K562 (cell line): ENCODE data around the gene RNF187. TPM values are rescaled to one million over a fixed set of nuclear protein-coding genes. Genes with fewer than 3 reads are reported as not detected.

ENCODE experiments used
- ATF6 ChIP-seq: sonication (generic); formaldehyde crosslinking; IDR thresholded peaks from 2 replicates; pipeline ENCODE4 v1.4.0; 2020; ENCODE audit warnings: mild to moderate bottlenecking, missing genetic modification reagents
- BRF1 ChIP-seq: IDR thresholded peaks from 3 replicates; pipeline ENCODE4 v1.6.1; 2011; ENCODE audit warnings: borderline replicate concordance, mild to moderate bottlenecking; ENCODE audit not compliant: insufficient read length; ENCODE audit errors: extremely low read depth
- DIDO1 ChIP-seq: fragments of 450-650 bp; IDR thresholded peaks from 2 replicates; pipeline ENCODE4 v1.6.1; 2016; ENCODE audit warnings: low read depth, missing biosample characterization, missing genetic modification characterization
- FOS ChIP-seq: IDR thresholded peaks from 3 replicates; pipeline ENCODE4 v1.6.1; 2011; ENCODE audit not compliant: insufficient read length; ENCODE audit errors: extremely low read depth
- HINFP ChIP-seq: fragments of 450-650 bp; conservative IDR thresholded peaks from 2 replicates; pipeline ENCODE4 v1.6.1; 2016; ENCODE audit warnings: missing genetic modification characterization, low read depth, mild to moderate bottlenecking, control low read depth, missing compliant biosample characterization
- HLTF ChIP-seq: fragments of 450-650 bp; IDR thresholded peaks from 2 replicates; pipeline ENCODE4 v1.6.1; 2016
- HMGN3 ChIP-seq: IDR thresholded peaks from 2 replicates; pipeline ENCODE4 v1.6.1; 2011; ENCODE audit warnings: borderline replicate concordance, low read depth, mild to moderate bottlenecking, mixed read lengths, low read length; ENCODE audit not compliant: insufficient read length; ENCODE audit errors: extremely low read depth
- LEF1 ChIP-seq: fragments of 450-650 bp; IDR thresholded peaks from 2 replicates; pipeline ENCODE4 v1.6.1; 2016; ENCODE audit warnings: mild to moderate bottlenecking
- NCOA2 ChIP-seq, 2 experiments: fragments of 450-650 bp; IDR thresholded peaks; 2 replicates each; pipeline ENCODE4 v1.6.1; 2018; ENCODE audit warnings: mild to moderate bottlenecking in 2 of 2, moderate library complexity in 1 of 2; ENCODE audit not compliant: partially characterized antibody in 2 of 2
- POLR2AphosphoS5 ChIP-seq: IDR thresholded peaks from 2 replicates; pipeline ENCODE4 v1.6.1; 2011; ENCODE audit warnings: mild to moderate bottlenecking, low read depth, low read length, moderate library complexity; ENCODE audit not compliant: control insufficient read depth, insufficient read depth
- PPARD ChIP-seq: fragments of 250-450 bp; sonication (Bioruptor Pico); IDR thresholded peaks from 2 replicates; pipeline ENCODE4 v1.8.0; 2022; ENCODE audit warnings: inconsistent platforms, mild to moderate bottlenecking, moderate library complexity
- RBBP5 ChIP-seq: fragments of 200-600 bp; sonication (generic); IDR thresholded peaks from 2 replicates; pipeline ENCODE4 v1.6.1; 2012; ENCODE audit warnings: borderline replicate concordance, mild to moderate bottlenecking, low read length, control low read depth, inconsistent platforms; ENCODE audit not compliant: insufficient read depth, poor library complexity, severe bottlenecking
- SMARCB1 ChIP-seq: IDR thresholded peaks from 2 replicates; pipeline ENCODE4 v1.6.1; 2011; ENCODE audit warnings: improper control_type of control experiment, low read depth; ENCODE audit not compliant: insufficient read length
- SP1 ChIP-seq: sonication (generic); formaldehyde crosslinking; IDR thresholded peaks from 2 replicates; pipeline ENCODE4 v1.8.1; 2022; ENCODE audit warnings: mild to moderate bottlenecking, missing genetic modification reagents
- THRAP3 ChIP-seq: fragments of 450-650 bp; IDR thresholded peaks from 2 replicates; pipeline ENCODE4 v1.6.1; 2016; ENCODE audit warnings: mild to moderate bottlenecking, inconsistent platforms, borderline replicate concordance
- XRCC5 ChIP-seq: fragments of 200-400 bp; formaldehyde crosslinking; IDR thresholded peaks from 2 replicates; pipeline ENCODE4 v1.6.1; 2017; ENCODE audit warnings: low read depth, mild to moderate bottlenecking, low read length
- YBX1 ChIP-seq: fragments of 450-650 bp; IDR thresholded peaks from 2 replicates; pipeline ENCODE4 v1.7.1; 2016; ENCODE audit warnings: mild to moderate bottlenecking
- ZNF24 ChIP-seq: fragments of 450-650 bp; IDR thresholded peaks from 2 replicates; pipeline ENCODE4 v1.6.1; 2016
- ZNF436 ChIP-seq: fragments of 250-450, 450-650 bp; sonication (Bioruptor Pico); formaldehyde crosslinking; IDR thresholded peaks from 2 replicates; pipeline ENCODE4 v1.7.0; 2020; ENCODE audit warnings: mild to moderate bottlenecking
- ZNF586 ChIP-seq: fragments of 450-650 bp; formaldehyde crosslinking; conservative IDR thresholded peaks from 2 replicates; pipeline ENCODE4 v1.4.0; 2020; ENCODE audit warnings: mild to moderate bottlenecking, moderate library complexity
- ZNF696 ChIP-seq: fragments of 250-450 bp; sonication (Bioruptor Pico); conservative IDR thresholded peaks from 2 replicates; pipeline ENCODE4 v1.4.0; 2020; ENCODE audit warnings: mild to moderate bottlenecking, moderate library complexity
- polyA plus RNA-seq, 8 experiments: library from polyadenylated mRNA; depleted of rRNA in 4 of 8; stranded (reverse) in 5 of 8; unstranded in 3 of 8; fragments of >200 nt; fragmentation: Nextera tagmentation in 2 of 8; fragmentation: Illumina TruSeq in 1 of 8; extraction: Ambion mirVana in 2 of 8; extraction: Trizol in 1 of 8; gene quantifications; 2 replicates each; pipeline versions ENCODE4 v1.2.1 to v1.2.3, GENCODE V29; 2011 to 2014; ENCODE audit warnings: inconsistent platforms in 1 of 8, missing spikeins in 1 of 8
- total RNA-seq, 7 experiments: library from RNA; depleted of rRNA in 6 of 7; stranded (reverse); fragments of >200 nt in 6 of 7; fragmentation: Illumina TruSeq in 2 of 7; extraction: Trizol in 2 of 7; gene quantifications; 2 replicates each; pipeline versions ENCODE4 v1.2.1 to v1.2.3, GENCODE V29; 2011 to 2021; ENCODE audit warnings: low replicate concordance in 1 of 7
- TF ChIP-seq, protein P1 (sequence below): fragments of 450-650 bp; IDR thresholded peaks from 2 replicates; pipeline ENCODE4 v1.6.1; 2016
- TF ChIP-seq, protein P2 (sequence below): sonication (generic); formaldehyde crosslinking; IDR thresholded peaks from 2 replicates; pipeline ENCODE4 v1.8.0; 2022; ENCODE audit warnings: mild to moderate bottlenecking, missing genetic modification reagents, borderline replicate concordance

The RNF187 gene
- total and polyA plus RNA-seq, 9 of the 15 experiments (the other 6 are each of a cell fraction or from before 2014, with no cell fraction given), result 2.3 to 119 (median 41.9) TPM

DNA sequence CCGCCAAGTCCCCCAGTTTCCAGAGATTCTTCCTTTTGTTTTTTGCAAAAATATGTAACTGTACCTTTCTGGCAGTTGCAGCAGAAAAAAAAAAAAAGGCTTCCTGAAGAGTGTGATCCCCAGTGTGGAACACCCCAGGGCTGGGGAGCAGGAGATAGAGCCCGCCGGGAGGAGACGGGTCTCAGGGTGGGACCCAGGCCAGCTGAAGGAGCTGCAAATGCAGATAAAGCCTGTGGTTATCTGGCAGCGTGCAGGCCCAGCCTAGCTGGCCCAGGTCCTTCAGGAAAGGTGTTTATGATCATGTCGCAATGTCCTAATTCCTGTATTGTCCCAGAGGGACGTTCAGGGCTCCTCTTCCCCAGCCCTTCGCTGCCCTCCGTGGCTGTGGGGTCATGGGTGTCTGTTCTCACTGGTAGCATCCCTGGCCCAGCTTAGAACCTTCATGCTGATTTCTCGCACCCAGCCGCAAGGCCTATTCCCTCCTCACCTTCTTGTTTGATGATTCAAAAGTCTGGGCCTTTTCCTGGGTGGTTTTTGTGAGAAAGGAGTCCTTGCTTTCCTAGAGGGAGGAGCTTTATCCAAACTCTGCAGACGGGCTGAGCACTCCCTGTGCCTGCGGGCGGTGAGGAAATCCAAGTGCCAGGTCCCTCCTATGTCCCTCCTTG lies 26.2 kb downstream of the RNF187 start (continued):
- TF ChIP-seq SP1 (CRISPR knock-in tag) (peak; percentile 61; the same call in 1 of the 2 replicates), BRF1 (no peak), NCOA2 (IDR thresholded peaks at IDR 0.05; ENCODE audit: partially characterized antibody in 2 of 2) (no peak), DIDO1 (tag) (no peak), ZNF586 (CRISPR knock-in tag) (no peak), ZNF436 (CRISPR knock-in tag) (no peak), YBX1 (no peak), HLTF (peak; percentile 97), LEF1 (peak; percentile 96), ZNF696 (CRISPR knock-in tag) (no peak), POLR2AphosphoS5 (peak; percentile 99), ZNF24 (peak; percentile 63; the same call in 1 of the 2 replicates), XRCC5 (no peak), HMGN3 (peak; percentile 99), HINFP (tag) (peak; percentile 63; the same call in 1 of the 2 replicates), FOS (no peak), ATF6 (CRISPR knock-in tag) (no peak), THRAP3 (no peak), RBBP5 (peak; percentile 73), SMARCB1 (no peak), PPARD (CRISPR knock-in tag) (no peak)
- TF ChIP-seq, protein P1, sequence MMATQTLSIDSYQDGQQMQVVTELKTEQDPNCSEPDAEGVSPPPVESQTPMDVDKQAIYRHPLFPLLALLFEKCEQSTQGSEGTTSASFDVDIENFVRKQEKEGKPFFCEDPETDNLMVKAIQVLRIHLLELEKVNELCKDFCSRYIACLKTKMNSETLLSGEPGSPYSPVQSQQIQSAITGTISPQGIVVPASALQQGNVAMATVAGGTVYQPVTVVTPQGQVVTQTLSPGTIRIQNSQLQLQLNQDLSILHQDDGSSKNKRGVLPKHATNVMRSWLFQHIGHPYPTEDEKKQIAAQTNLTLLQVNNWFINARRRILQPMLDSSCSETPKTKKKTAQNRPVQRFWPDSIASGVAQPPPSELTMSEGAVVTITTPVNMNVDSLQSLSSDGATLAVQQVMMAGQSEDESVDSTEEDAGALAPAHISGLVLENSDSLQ, result no peak
- TF ChIP-seq, protein P2, sequence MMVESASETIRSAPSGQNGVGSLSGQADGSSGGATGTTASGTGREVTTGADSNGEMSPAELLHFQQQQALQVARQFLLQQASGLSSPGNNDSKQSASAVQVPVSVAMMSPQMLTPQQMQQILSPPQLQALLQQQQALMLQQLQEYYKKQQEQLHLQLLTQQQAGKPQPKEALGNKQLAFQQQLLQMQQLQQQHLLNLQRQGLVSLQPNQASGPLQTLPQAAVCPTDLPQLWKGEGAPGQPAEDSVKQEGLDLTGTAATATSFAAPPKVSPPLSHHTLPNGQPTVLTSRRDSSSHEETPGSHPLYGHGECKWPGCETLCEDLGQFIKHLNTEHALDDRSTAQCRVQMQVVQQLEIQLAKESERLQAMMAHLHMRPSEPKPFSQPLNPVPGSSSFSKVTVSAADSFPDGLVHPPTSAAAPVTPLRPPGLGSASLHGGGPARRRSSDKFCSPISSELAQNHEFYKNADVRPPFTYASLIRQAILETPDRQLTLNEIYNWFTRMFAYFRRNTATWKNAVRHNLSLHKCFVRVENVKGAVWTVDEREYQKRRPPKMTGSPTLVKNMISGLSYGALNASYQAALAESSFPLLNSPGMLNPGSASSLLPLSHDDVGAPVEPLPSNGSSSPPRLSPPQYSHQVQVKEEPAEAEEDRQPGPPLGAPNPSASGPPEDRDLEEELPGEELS (CRISPR knock-in tag), result no peak
